CD4-positive, alpha-beta T cell treated with Interleukin-1 beta for 1 hour (primary cell): ENCODE data around the gene ALPG.
A peak's percentile ranks its signal among the peaks of the same experiment; 100 is the strongest.
"Not testable (repeated sequence)": the region's sequence is repeated elsewhere in the genome, so short reads cannot be mapped to it uniquely, and the experiment has no call there.

ENCODE experiments used
- DNase-seq, 2 donors: peaks; one replicate each; pipeline ENCODE4 v3.0.0-alpha.2; 2020 to 2022

ALPG gene

DNA sequence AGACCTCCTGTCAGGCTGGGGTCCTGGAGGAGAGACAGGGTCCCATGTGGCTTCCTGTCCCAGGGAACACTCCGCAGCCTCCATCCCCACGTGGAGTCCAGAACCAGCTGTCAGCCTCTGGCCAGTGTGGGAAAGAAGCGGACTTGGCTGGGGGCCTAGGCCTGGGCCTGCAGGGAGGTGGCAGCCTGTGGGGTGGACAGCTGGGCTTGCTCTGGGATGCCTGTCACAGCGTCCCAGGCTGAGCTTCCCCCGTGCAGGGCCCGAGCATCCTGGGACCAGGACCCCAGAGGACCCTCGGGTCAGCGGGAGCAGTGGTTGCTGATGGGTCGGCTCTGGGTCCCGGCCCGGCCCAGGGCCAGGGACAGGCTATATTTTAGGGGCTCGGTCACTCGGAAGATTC lies 35.8 kb downstream of the ALPG start:
- DNase-seq = not testable (repeated sequence)

DNA sequence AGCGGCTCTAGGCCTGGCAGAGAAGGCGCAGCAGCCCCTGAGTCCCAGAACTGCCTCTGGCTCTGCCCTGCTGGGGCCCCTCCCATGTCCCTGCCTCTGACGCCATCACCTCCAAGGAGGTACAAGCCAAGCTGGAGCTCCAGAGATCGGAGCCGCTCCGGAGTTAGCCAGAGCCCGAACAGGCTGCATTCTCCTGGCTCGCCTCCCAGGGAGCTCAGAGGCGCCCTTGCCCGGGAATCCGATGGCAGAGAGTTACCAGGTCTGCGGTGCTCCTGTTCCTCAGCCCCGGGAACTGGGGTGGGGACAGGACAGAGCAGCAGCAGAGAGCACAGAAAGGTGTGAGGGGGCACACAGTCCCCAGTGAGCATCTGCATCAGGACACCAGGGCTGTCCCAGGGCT lies 36.4 kb downstream of the ALPG start:
- not testable (repeated sequence) for DNase-seq

DNA sequence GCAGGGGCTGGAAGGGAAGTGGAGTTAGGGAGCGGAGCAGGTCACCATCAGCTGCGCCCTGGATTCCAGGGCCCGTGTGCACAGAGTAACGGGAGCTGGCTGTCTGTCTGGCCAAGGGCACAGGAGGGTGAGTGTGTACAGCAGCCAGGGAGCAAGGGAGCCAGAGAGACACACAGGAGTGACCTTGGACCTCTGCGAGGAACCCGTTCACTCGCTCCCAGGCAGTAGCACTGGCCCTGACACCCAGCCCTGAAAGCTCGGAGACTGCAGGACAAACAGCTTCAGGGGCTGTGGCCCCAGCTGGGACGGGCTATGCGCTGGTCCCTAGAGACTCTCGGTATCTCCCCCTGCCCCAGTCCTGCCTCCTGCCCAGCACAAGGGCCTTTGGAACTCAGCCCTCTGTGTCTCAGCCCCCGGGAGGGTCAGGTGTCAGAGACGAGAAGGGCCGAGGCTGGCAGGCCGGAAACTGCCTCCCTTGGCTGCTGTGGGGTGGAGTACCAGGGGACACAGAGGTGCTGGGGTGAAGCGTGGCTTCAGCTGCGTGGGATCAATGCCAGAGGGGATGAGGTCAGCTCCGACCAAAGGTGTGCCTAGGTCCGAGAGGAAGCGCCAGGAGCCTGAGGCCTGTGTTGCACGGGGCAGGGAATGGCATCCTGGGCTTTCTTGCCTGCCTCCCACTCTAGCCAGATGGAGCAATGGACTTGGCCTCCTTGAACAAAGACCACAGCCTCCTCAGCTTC lies 37.2 kb downstream of the ALPG start:
- not testable (repeated sequence) for DNase-seq

DNA sequence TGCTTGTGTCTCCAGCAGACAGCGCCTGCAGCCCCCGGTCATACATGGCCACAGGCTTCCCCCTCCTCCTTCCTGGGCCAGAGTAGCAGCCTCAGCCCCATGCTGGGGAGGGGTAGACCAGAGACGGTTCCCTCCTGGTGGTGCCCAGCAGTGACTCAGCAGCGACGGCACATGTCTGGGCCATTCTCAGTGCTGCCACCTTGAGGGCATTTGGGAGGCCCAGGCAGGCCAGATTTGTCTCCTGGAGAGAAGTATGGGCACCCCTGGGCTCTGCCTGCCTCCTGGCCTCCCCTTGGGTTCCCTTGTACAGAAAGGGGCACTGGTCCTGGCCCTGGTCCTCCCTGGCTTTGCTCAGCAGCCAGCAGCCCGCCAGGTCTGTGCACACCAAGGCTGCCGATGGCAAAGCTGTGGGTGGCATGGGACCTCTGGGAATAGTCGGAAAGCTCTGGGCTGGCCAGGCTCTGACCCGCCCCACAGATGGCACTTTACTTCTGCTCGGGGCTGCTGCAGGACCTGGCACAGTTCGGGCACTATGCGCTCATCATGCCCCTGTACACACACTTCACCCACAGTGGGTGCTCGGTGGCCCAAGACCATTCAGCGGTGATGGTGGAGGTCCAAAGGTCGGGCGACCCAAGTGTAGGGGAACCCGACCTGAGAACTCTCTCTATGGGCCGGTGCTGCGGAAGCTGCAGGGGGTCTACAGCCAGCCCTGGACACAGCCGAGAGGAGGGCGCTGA lies 37.9 kb downstream of the ALPG start:
- peak; percentile 50 to 53 for DNase-seq

DNA sequence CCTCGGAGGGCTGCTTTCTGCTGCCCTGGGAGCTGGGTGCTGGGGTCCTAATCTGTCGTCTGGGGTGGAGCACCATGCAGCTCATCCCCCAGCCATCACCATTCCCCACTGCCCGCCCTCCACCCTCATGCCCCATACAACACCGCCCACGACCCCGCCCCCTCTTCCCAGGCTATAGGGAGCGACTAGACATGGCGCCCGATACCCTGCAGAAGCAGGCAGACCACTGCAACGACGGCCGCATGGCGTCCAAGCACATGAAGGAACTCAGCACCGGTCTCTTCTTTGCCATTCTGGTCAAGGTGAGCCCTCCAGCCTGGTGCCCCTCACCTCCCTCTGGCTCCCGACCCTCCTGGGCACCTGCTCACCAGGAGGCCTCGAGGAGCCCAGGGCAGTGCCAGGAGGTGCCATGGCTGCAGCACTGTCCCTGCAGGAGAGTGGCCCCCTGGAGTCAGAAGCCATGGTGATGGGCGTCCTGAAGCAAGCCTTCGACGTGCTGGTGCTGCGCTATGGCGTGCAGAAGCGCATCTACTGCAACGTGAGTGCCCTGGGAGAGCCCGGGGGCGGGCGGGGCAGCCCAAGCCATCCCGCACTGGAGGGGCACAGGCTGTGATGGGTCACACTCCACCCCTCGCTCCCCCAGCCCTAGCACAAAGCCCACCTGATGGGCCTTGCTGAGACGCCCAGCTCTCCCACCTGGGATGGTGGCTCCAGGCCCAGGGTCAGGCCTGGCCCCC lies 38.7 kb downstream of the ALPG start:
- not testable (repeated sequence) for DNase-seq

DNA sequence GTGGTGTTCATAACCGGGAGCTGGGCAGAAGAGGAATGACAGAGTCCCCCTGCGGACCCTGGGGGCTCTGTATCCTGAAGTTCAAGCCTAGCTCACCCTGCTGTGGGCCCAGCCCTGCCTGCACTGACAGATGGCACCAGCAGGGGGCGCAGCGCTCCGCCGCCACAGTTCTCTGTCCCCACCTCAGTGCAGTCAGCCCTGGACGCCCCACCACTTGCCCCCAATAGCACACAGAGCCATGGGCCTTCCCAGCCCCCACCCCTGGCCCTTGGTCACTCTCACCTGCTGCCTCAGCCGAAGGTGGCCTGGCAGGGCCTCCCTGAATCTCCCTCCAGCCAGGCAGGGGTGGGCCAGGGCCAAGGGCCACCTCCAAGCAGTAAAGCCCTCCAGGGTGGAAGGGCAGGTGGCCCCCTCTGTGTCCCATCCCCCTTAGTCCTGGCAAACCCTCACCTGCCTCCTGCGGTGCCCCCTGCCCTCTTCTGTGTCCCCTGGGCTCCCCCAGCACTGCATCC lies 39.7 kb downstream of the ALPG start:
- not testable (repeated sequence) for DNase-seq

DNA sequence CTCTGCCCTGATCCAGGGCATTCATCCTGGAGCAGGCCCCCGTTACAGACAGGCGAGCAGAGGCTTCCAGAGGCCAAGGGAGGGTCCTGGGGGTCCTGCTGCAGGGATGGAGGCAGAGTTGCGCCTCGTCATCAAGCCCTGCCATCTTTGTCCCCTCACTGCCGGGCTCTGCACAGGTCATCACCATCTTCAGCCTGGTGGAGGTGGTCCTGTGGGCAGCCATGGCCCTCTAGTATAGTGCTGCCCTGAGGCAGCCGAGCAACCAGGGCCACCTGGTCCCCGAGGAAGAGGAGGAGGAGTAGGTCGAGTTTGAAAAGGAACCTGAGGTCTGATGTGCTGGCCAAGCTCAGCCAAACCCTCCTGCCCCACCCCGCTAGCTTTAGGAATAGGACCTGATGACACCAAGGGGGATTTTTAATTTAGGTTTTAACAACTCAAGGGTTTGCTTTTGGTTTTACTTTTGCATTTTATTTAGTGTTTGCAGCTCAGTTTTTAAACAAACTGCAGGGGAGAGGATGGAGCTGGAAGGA lies 40.5 kb downstream of the ALPG start:
- DNase-seq = no peak

DNA sequence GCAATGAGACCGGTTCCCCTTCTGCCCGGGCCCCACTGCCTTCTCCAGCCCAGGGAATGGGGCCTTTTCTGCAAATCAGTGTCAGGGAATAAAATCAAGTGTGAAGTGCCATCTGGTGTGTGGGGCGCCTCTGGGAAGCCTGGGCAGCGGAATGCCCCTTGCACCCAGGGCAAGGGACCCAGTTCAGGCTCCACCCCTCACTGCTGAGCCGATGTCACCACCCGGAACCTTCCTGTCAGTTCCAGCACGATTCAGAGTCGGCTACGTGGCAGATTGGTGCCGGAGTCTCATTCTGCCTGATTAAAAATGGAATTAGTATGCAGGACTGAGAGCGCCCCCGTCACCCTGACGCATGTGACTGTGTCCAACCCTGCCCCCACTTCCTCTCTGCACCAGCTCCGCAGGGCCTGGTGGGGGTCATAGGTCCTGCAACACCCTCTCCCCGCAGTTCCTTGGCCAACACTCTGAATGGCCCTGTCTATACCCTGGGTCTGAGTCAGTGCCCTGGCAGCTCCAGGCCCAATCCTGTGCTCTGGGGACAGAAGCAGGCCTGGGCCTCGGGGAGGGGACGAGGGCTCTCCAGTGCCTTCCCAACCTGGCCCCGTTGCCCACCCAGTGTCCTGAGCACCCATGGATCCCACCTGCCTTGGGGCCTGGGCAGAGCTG lies 41.1 kb downstream of the ALPG start:
- DNase-seq = no peak

DNA sequence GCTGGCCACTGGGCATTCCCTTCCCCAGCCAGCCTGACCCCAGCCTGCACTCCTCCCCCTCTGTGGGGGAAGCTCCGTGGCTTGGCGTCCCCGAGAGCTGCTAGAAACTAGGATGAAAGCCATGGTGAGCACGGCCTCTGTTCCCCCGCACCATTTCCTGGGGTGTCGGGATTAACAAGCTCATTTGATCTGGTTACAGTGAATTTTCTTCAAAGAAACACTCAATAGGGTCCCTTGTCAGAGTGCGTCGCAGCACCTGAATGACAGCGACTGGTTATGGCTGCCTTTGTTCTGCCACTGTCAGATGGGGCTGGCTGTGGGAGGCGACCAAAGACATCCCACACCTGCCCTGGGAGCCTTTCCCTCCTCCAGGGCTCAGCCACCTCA lies 41.7 kb downstream of the ALPG start:
- DNase-seq = no peak

DNA sequence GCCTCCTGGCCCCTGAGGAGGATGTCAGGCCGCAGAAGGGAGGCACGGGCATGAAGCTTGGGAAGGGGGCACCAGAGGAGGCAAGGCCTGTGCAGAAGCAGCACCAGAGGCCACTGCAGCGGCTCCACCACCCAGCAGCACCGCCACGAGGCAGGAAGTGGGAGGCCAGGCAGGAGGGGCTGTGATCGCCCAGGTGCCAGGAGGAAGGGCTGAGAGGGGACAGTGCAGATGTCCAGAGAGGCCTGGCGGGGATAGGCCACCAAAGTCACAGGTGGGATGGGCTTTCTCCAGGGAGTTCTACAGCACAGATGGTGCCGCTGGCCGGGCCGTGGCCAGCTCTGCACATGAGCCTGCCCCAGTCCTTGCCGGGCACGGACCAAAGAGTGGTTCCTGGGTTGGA lies 43.3 kb downstream of the ALPG start:
- DNase-seq = no peak

DNA sequence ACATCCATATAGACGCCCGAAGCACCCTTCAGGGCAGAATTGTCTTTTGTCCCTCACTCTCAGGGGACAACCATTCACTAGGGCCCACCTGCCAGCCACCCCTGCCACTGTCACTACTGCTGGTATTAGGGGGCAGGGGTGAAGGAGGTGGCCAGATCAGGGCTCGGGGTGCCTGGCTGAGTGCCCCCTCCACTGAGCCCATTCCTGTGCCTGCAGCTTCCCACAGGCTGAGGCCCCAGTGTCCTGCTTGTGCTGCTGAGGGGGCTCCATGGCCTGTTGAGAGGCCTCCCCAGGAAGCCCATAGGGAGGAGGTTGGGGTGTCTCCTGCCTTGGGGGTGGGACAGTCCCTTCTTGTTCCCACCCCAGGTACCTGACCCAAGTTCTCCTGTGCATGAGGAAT lies 45.0 kb downstream of the ALPG start:
- DNase-seq = not testable (repeated sequence)

DNA sequence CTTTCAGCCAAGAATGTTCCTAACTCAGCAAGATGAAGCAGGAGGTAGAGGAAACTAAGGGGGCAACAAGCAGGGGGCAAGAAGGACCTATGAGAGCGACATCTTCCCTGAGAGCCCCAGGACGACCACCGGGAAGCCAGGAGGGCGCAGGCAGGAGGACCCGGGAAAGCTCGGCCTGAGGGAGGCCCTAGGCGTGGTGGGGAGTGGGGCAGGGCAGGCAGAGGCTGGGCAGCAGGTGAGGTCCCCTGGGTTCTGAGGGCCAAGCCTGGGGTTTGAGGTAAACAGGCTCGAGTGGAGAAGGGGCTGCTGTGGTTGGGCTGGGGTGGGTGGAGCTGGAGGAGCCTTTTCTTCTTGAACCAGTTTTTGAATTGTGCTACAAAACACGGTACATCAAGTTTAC lies 48.0 kb downstream of the ALPG start:
- no peak for DNase-seq

DNA sequence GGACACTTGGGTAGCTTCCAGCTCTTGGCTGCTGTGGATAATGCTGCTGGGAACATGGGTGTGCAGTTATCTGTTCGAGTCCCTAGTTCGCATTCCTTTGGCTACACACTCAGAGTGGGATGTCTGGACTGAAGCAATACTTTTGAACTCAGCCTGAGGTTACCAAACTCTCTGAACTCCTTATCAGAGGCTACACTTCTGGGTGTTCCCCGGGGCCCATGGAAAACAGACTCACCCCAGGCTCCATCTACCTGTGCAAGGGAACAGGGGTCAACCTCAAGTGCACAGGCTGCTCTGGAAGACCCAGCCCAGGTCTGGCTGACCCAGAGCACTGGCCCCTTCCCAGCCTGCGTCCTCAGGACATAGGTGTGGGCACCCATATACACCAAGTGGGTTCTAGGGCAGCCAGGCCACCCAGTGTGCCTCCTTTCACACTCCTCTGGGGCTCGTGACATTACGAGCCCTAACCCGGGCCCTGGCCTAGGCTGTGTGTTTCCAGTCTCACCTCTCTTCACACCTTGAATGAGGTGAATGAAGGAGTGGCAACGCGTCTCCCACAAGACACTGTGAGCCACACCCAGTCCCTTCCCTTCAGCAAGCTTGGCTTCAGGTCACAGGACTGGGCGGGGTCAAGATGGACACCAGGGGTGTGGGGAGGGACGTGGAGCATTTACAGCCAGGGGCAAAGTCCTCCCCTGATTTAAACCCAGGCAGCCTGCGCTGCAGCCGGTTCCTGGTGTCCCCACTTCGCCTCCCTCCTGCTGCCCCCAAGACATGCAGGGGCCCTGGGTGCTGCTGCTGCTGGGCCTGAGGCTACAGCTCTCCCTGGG lies 49.0 kb downstream of the ALPG start, which contains the start of gene ALPI:
Gene ALPI, plus strand, starts transcription at position 728 of the 830 bp plus-strand sequence. Its CDS starts 47 bp downstream, at position 775.
- no peak for DNase-seq

DNA sequence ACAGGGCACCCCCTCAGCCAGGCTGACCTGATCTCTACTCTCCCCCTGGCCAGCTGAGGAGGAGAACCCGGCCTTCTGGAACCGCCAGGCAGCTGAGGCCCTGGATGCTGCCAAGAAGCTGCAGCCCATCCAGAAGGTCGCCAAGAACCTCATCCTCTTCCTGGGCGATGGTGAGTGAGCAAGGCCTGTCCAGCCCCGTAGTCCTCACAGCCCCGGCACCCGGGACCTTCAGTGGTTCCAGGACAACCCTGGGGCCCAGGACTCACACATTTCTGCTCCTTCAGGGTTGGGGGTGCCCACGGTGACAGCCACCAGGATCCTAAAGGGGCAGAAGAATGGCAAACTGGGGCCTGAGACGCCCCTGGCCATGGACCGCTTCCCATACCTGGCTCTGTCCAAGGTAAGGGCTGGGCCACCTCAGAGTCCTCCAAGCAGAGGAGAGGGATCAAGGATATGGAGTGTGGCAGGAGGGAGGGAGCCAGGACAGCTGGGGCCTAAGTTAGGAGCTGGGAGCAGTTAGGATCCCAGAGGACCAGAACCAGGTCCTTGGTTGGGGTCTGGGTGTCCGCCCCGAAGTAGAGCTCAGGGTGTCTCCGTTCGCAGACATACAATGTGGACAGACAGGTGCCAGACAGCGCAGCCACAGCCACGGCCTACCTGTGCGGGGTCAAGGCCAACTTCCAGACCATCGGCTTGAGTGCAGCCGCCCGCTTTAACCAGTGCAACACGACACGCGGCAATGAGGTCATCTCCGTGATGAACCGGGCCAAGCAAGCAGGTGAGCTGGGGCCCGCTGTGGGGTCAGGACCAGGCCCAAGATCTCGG lies 49.9 kb downstream of the ALPG start:
- no peak for DNase-seq

DNA sequence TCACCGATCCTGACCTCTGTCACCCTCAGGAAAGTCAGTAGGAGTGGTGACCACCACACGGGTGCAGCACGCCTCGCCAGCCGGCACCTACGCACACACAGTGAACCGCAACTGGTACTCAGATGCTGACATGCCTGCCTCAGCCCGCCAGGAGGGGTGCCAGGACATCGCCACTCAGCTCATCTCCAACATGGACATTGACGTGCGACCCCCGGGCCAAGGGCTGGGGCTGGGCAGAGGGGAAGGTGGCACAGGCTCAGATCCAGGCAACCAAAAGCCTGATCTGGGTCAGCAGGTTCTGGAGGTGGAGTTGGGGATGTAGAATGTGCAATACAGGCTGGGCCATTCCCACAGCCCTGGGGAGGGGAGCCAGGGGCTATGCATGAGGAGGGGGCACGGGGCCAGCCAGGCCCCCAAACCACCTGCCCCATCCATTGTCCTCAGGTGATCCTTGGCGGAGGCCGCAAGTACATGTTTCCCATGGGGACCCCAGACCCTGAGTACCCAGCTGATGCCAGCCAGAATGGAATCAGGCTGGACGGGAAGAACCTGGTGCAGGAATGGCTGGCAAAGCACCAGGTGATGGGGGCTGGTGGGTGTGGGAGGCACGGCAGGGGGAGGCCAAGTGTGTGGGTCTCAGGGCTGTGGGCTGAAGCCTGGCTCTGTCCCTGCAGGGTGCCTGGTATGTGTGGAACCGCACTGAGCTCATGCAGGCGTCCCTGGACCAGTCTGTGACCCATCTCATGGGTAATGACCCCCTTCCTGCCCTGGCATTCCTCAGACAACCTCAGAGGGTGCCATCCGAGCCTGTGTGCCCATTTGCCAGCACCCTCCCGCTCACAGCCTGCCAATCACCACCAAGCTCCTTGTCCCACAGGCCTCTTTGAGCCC lies 50.7 kb downstream of the ALPG start:
- DNase-seq = no peak

DNA sequence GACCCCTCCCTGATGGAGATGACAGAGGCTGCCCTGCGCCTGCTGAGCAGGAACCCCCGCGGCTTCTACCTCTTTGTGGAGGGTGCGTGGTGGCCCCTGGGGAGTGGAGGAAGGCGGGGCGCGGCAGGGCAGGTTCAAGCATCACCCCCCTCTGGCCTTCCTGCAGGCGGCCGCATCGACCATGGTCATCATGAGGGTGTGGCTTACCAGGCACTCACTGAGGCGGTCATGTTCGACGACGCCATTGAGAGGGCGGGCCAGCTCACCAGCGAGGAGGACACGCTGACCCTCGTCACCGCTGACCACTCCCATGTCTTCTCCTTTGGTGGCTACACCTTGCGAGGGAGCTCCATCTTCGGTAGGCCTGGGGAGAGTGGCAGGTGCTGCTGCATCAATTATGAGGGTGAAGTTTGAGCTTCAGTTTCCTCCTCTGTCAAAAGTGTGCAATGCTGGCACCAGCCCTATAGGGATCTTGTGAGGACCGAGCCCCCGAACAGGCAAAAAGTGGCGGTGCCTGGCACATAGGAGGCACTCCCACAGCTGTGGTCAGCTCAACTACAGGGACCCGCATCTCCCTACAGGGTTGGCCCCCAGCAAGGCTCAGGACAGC lies 51.5 kb downstream of the ALPG start:
- DNase-seq = no peak

DNA sequence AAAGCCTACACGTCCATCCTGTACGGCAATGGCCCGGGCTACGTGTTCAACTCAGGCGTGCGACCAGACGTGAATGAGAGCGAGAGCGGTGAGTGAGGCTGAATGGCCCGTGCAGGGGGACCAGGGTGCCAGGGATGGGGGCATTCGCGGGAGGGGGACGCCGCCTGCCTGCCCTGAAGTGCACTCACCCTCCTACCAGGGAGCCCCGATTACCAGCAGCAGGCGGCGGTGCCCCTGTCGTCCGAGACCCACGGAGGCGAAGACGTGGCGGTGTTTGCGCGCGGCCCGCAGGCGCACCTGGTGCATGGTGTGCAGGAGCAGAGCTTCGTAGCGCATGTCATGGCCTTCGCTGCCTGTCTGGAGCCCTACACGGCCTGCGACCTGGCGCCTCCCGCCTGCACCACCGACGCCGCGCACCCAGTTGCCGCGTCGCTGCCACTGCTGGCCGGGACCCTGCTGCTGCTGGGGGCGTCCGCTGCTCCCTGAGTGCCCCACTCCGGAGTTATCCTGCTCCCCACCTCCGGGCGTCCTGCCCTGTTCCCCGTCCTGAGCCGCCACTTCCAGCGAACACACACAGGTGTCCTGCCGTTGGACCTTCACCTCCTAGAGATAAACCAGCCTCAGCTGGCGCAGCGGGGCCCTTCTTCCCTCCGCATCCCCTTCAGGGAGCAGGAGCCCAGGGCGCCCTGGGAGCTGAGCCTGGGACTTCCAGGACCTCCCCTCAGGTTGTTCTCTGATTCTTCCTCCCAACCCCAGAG lies 52.2 kb downstream of the ALPG start:
- DNase-seq = no peak

DNA sequence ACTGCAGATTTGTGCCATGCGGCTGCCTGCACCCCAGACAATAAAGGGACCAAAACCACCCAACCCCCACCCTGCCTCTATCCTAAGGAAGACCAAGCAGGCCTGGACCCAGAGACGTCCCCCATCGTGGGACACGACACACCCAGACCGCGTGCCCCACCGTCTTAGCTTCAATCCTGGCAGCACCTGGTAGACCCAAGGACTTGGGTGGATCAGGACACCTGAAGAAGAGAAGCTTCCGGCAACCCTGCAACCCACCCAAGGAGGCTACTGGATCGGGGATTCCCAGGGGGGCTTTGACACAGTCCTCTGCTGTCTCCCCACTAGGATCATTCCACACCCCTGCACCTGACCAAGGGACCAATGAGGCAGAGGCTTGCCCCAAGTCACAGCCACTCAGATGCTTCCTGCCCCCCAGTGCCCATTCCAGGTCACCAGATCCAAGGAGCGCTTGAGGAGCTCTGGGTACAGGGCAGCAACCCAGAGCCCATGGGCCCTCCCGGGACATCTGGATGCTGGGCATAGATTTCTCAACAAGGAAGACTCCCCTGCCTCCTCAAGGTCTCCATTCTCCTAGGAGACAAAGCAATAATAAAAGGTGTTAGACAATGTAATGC lies 52.9 kb downstream of the ALPG start:
- DNase-seq = no peak
